H1 (cell line): Measurements from ENCODE around the gene GTF2A2. TPM values are rescaled to one million over a fixed set of nuclear protein-coding genes. Genes with fewer than 3 reads are reported as not detected.
A peak's percentile ranks its signal among the peaks of the same experiment; 100 is the strongest.

Experiments used
- CTCF ChIA-PET: fragments of 300-600 bp; sonication (Branson Sonifier 250); formaldehyde crosslinking; loops from one replicate; lab custom pipeline; 2021; ENCODE audit not compliant: partially characterized antibody; lab: Charles Lee
- POLR2A ChIA-PET: fragments of 300-600 bp; sonication (Branson Sonifier 250); formaldehyde crosslinking; loops from one replicate; lab custom pipeline; 2021; ENCODE audit warnings: inconsistent platforms; ENCODE audit not compliant: partially characterized antibody; lab: Charles Lee
- DNase-seq, 2 experiments: peaks; one replicate each; pipeline versions ENCODE4 v3.0.0 to v3.0.0-alpha.2; 2010 to 2022; ENCODE audit warnings: low spot score in 2 of 2, low read depth in 1 of 2, mixed read lengths in 1 of 2
- FAIRE-seq: peaks from 2 replicates; lab custom pipeline; 2011; peaks lifted over from hg19 to GRCh38; lab: Jason Lieb, UNC
- H2AFZ ChIP-seq: 2 replicates; pipeline ENCODE4 v1.8.1; 2012; ENCODE audit warnings: low read length, inconsistent platforms
- H2AK5ac ChIP-seq: 2 replicates; pipeline ENCODE4 v1.6.1; 2013; ENCODE audit warnings: low read depth, low read length
- H2BK120ac ChIP-seq: replicated peaks from 2 replicates; pipeline ENCODE3; 2013; ENCODE audit warnings: low read depth, low read length, inconsistent platforms
- H2BK12ac ChIP-seq: 2 replicates; pipeline ENCODE4 v1.6.1; 2013; ENCODE audit warnings: low read depth, low read length
- H2BK15ac ChIP-seq: 2 replicates; pipeline ENCODE4 v1.6.1; 2013; ENCODE audit warnings: low read length
- H2BK20ac ChIP-seq: 2 replicates; pipeline ENCODE4 v1.6.1; 2013; ENCODE audit warnings: low read length
- H2BK5ac ChIP-seq: 2 replicates; pipeline ENCODE4 v1.6.1; 2013; ENCODE audit warnings: low read depth, low read length
- H3K14ac ChIP-seq: 2 replicates; pipeline ENCODE4 v1.6.1; 2013; ENCODE audit warnings: inconsistent platforms; ENCODE audit not compliant: insufficient read length
- H3K18ac ChIP-seq: 2 replicates; pipeline ENCODE4 v1.6.1; 2013; ENCODE audit warnings: low read length; ENCODE audit errors: extremely low read depth
- H3K23ac ChIP-seq: 2 replicates; pipeline ENCODE4 v1.6.1; 2013; ENCODE audit warnings: inconsistent platforms; ENCODE audit not compliant: insufficient read length
- H3K23me2 ChIP-seq: 2 replicates; pipeline ENCODE4 v1.6.1; 2013; ENCODE audit warnings: low read depth, low read length
- H3K27ac ChIP-seq: 2 replicates; pipeline ENCODE4 v1.6.1; 2011; ENCODE audit warnings: low read depth, low read length, inconsistent platforms
- H3K27me3 ChIP-seq, 4 experiments: replicated peaks in 1 of 4; 1 replicate in 1 of 4; 2 replicates in 3 of 4; pipeline versions ENCODE4 v1.6.1 to v1.8.1; 2011 to 2013; ENCODE audit warnings: low read length in 3 of 4, mild to moderate bottlenecking in 3 of 4, inconsistent platforms in 2 of 4, mixed read lengths in 2 of 4, moderate library complexity in 1 of 4; ENCODE audit not compliant: control insufficient read depth in 3 of 4, insufficient read depth in 3 of 4; ENCODE audit errors: extremely low read depth in 1 of 4
- H3K36me3 ChIP-seq, 4 experiments: 2 replicates each; pipeline versions ENCODE4 v1.6.1 to v1.8.1; 2011 to 2013; ENCODE audit warnings: mild to moderate bottlenecking in 4 of 4, low read length in 3 of 4, moderate library complexity in 2 of 4, control low read depth in 1 of 4, inconsistent platforms in 1 of 4; ENCODE audit not compliant: insufficient read depth in 4 of 4, control insufficient read depth in 2 of 4
- H3K4ac ChIP-seq: replicated peaks from 2 replicates; pipeline ENCODE3; 2013; ENCODE audit warnings: low read length, low read depth, mixed read lengths, inconsistent platforms; ENCODE audit not compliant: insufficient read length
- H3K4me1 ChIP-seq, 4 experiments: replicated peaks in 1 of 4; 1 replicate in 1 of 4; 2 replicates in 3 of 4; pipeline versions ENCODE4 v1.6.1 to v1.8.1; 2011 to 2013; ENCODE audit warnings: low read length in 3 of 4, inconsistent platforms in 2 of 4, mixed read lengths in 1 of 4; ENCODE audit not compliant: insufficient read depth in 4 of 4, control insufficient read depth in 3 of 4
- H3K4me2 ChIP-seq, 2 experiments: 2 replicates each; pipeline versions ENCODE4 v1.6.1 to v1.8.1; 2011 to 2013; ENCODE audit warnings: low read depth in 2 of 2, low read length in 2 of 2, control low read depth in 1 of 2, inconsistent platforms in 1 of 2, mild to moderate bottlenecking in 1 of 2; ENCODE audit not compliant: insufficient read depth in 1 of 2
- H3K4me3 ChIP-seq, 4 experiments: fragments of 200-600, 300-600 bp in 1 of 4; sonication (generic), shearing (Covaris generic), sonication (Bioruptor Twin) in 1 of 4; 2 replicates each; pipeline versions ENCODE4 v1.5.1 to v1.8.1; 2011 to 2016; ENCODE audit warnings: low read length in 4 of 4, low read depth in 3 of 4, control low read depth in 2 of 4, inconsistent platforms in 2 of 4, mild to moderate bottlenecking in 2 of 4, mixed read lengths in 1 of 4, moderate library complexity in 1 of 4; ENCODE audit not compliant: insufficient read depth in 2 of 4; ENCODE audit errors: extremely low read depth in 1 of 4
- H3K56ac ChIP-seq: replicated peaks from 2 replicates; pipeline ENCODE3; 2013; ENCODE audit warnings: low read depth, mild to moderate bottlenecking, mixed read lengths, low read length, inconsistent platforms; ENCODE audit not compliant: insufficient read length
- H3K79me1 ChIP-seq: 2 replicates; pipeline ENCODE4 v1.6.1; 2013; ENCODE audit warnings: low read depth, low read length, control low read depth
- H3K79me2 ChIP-seq, 2 experiments: 2 replicates each; pipeline versions ENCODE4 v1.6.1 to v1.8.1; 2012 to 2013; ENCODE audit warnings: low read length in 2 of 2, mild to moderate bottlenecking in 2 of 2, inconsistent platforms in 1 of 2; ENCODE audit not compliant: insufficient read depth in 2 of 2, control insufficient read depth in 1 of 2
- H3K9ac ChIP-seq, 4 experiments: replicated peaks in 1 of 4; 1 replicate in 1 of 4; 2 replicates in 3 of 4; pipeline versions ENCODE4 v1.6.1 to v1.8.1; 2011 to 2013; ENCODE audit warnings: low read depth in 3 of 4, low read length in 3 of 4, control low read depth in 2 of 4, mild to moderate bottlenecking in 2 of 4, moderate library complexity in 2 of 4, inconsistent platforms in 1 of 4; ENCODE audit errors: extremely low read depth in 1 of 4
- H3K9me3 ChIP-seq, 2 experiments: 2 replicates each; pipeline versions ENCODE4 v1.6.1 to v1.8.1; 2012 to 2013; ENCODE audit warnings: mild to moderate bottlenecking in 2 of 2, moderate library complexity in 2 of 2, control low read depth in 1 of 2, inconsistent platforms in 1 of 2, low read depth in 1 of 2, low read length in 1 of 2, mixed read lengths in 1 of 2; ENCODE audit not compliant: insufficient read depth in 2 of 2
- H4K20me1 ChIP-seq, 2 experiments: replicated peaks in 1 of 2; 2 replicates each; pipeline versions ENCODE3 to v1.8.1; 2011 to 2013; ENCODE audit warnings: inconsistent platforms in 2 of 2, low read length in 2 of 2, mild to moderate bottlenecking in 1 of 2; ENCODE audit not compliant: insufficient read depth in 2 of 2, control insufficient read depth in 1 of 2
- H4K5ac ChIP-seq: 2 replicates; pipeline ENCODE4 v1.6.1; 2013; ENCODE audit warnings: low read length, low read depth, mixed read lengths, inconsistent platforms; ENCODE audit not compliant: insufficient read length
- H4K8ac ChIP-seq: 2 replicates; pipeline ENCODE4 v1.8.0; 2013; ENCODE audit warnings: mild to moderate bottlenecking, moderate library complexity, low read length, inconsistent platforms; ENCODE audit not compliant: insufficient read depth; ENCODE audit errors: extremely low read depth
- H4K91ac ChIP-seq: replicated peaks from 2 replicates; pipeline ENCODE3; 2013; ENCODE audit warnings: low read length, mixed read lengths, inconsistent platforms; ENCODE audit not compliant: insufficient read length
- WGBS, 2 experiments: shearing (Covaris generic) in 1 of 2; methylation state at CpG; one replicate each; pipeline versions ENCODE4 v1.1.6 to v1.1.7; 2013 to 2015; ENCODE audit warnings: low lambda C conversion rate in 2 of 2, mixed read lengths in 2 of 2, inconsistent platforms in 1 of 2, low coverage in 1 of 2, missing lambda C conversion rate in 1 of 2; ENCODE audit not compliant: insufficient replicate concordance in 2 of 2, insufficient coverage in 1 of 2, insufficient read length in 1 of 2; ENCODE audit errors: extremely low coverage in 1 of 2, missing lambda C conversion rate in 1 of 2; 5-methylcytosine and 5-hydroxymethylcytosine counted together
- polyA plus RNA-seq, 7 experiments: library from polyadenylated mRNA; depleted of rRNA in 3 of 7; stranded (reverse) in 5 of 7; unstranded in 2 of 7; fragments of >200 nt in 5 of 7; fragments of 200-250 nt in 2 of 7; gene quantifications; 1 replicate in 5 of 7; 2 replicates in 1 of 7; 4 replicates in 1 of 7; pipeline versions ENCODE4 v1.2.1 to v1.2.3, GENCODE V29; 2011 to 2013; ENCODE audit warnings: missing spikeins in 2 of 7, mixed read lengths in 2 of 7
- total RNA-seq: library from RNA; stranded (reverse); fragmentation: NEBNext Ultra II Directional; extraction: Animal tissue kit (Norgen Biotek cat#: 25700); gene quantifications from 2 replicates; pipeline ENCODE4 v1.2.1, GENCODE V29; 2021

Gene GTF2A2
- total and polyA plus RNA-seq, 2 of the 8 experiments (the other 6 are each of a cell fraction or from before 2014, with no cell fraction given), result 52.2 to 161 TPM

DNA sequence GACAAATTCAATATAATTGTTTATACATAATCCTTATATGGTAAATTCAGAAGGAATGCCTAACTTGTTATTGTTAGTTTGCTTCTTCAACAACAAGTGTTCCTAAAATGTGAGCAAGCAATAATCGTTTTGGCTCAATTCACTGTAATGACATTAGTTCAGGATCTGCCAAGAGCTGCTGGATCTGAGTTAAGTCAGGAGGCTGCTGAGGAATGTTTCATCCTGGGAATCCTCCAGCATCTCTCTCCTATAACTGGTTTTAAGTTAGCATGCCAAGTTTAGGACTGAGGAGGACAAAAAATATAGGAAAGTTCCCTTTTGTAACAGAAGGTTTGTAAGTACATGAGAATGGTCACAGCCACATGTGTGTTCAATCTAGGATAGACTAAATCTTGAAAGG is 4.9 kb upstream of the GTF2A2 start:
- Histone ChIP-seq H4K8ac (no peak overlapping the region), H3K79me2 (no peaks in the 10 kb centered on the region), H3K4ac (no peak overlapping the region), H3K9ac (no peak overlapping the region), H3K36me3 (peaks cover 0 to 46% (median 3%) of the 10 kb centered on the region in 4 experiments; a peak in 5 of 8 replicates), H3K79me1 (no peaks in the 10 kb centered on the region), H3K23me2 (no peaks in the 10 kb centered on the region), H2BK12ac (no peak overlapping the region), H2AFZ (no peak overlapping the region), H4K5ac (no peak overlapping the region), H3K56ac (no peak overlapping the region), H3K4me2 (no peak overlapping the region), H2AK5ac (no peak overlapping the region), H2BK15ac (no peak overlapping the region), H3K27me3 (no peaks in the 10 kb centered on the region), H3K4me3 (no peak overlapping the region), H2BK5ac (no peak overlapping the region), H2BK20ac (no peak overlapping the region), H3K4me1 (no peaks in the 10 kb centered on the region), H3K27ac (no peak overlapping the region), H3K23ac (no peak overlapping the region), H2BK120ac (no peak overlapping the region), H4K20me1 (no peaks in the 10 kb centered on the region), H3K14ac (no peak overlapping the region), H4K91ac (no peak overlapping the region), H3K18ac (no peak overlapping the region), H3K9me3 (no peaks in the 10 kb centered on the region)
- FAIRE-seq (peak; percentile 13), DNase-seq (no peak)
- POLR2A ChIA-PET, result interaction anchor here (1.3 kb wide), 1 partner anchor 27 kb away, joined by 3 read pairs; the partner anchor contains the start of gene BNIP2
- CTCF ChIA-PET, result no interaction called here
- 72% methylated on average over 1 of the region's 1 CpG; no CpG with 5 or more reads in 1 of the 2 experiments for WGBS, 2 experiments
